T1000 (cell line): ENCODE results near the gene CACNA2D4.

Experiments used
- DNase-seq: peaks from one replicate; lab custom pipeline; 2025; ENCODE audit warnings: mixed read lengths; lab: John Stamatoyannopoulos, UW

CACNA2D4 gene

GRCh38 chr12:1778911-1779310 lies 139.5 kb downstream of the CACNA2D4 start:
- DNase-seq, result no peak

GRCh38 chr12:1777798-1778197 lies 140.7 kb downstream of the CACNA2D4 start:
- no peak for DNase-seq

GRCh38 chr12:1776170-1776921 lies 142.1 kb downstream of the CACNA2D4 start:
- peak; percentile 47 for DNase-seq

- no peak for DNase-seq
Measured at GRCh38 chr12:1773937-1774655, 144.4 kb downstream of the CACNA2D4 start.

GRCh38 chr12:1769809-1770494 lies 148.5 kb downstream of the CACNA2D4 start:
- DNase-seq, result no peak

GRCh38 chr12:1768615-1769014 lies 149.8 kb downstream of the CACNA2D4 start:
- no peak for DNase-seq

- no peak for DNase-seq
Measured at GRCh38 chr12:1767407-1768090, 150.9 kb downstream of the CACNA2D4 start.

GRCh38 chr12:1766110-1766509 lies 152.3 kb downstream of the CACNA2D4 start:
- no peak for DNase-seq

GRCh38 chr12:1763153-1763552 lies 155.3 kb downstream of the CACNA2D4 start:
- no peak for DNase-seq

- no peak for DNase-seq
Measured at GRCh38 chr12:1761857-1762256, 156.6 kb downstream of the CACNA2D4 start.

GRCh38 chr12:1760566-1761382 lies 157.7 kb downstream of the CACNA2D4 start:
- no peak for DNase-seq

GRCh38 chr12:1758887-1759286 lies 159.6 kb downstream of the CACNA2D4 start:
- DNase-seq, result no peak

- no peak for DNase-seq
Measured at GRCh38 chr12:1758376-1758775, 160.1 kb downstream of the CACNA2D4 start.

GRCh38 chr12:1750300-1750699 lies 168.2 kb downstream of the CACNA2D4 start:
- DNase-seq, result no peak

- no peak for DNase-seq
Measured at GRCh38 chr12:1749019-1749418, 169.4 kb downstream of the CACNA2D4 start.

- no peak for DNase-seq
Measured at GRCh38 chr12:1747609-1748008, 170.8 kb downstream of the CACNA2D4 start.

GRCh38 chr12:1744932-1745331 lies 173.5 kb downstream of the CACNA2D4 start:
- no peak for DNase-seq
